HepG2 (cell line): ENCODE data around the gene PNKD. TPM values are rescaled to one million over a fixed set of nuclear protein-coding genes. Genes with fewer than 3 reads are reported as not detected.

Experiments
- ATF1 ChIP-seq: IDR thresholded peaks from 2 replicates; pipeline ENCODE4 v1.6.1; 2016; ENCODE audit warnings: mild to moderate bottlenecking, control low read depth
- ATF6 ChIP-seq: sonication (generic); formaldehyde crosslinking; conservative IDR thresholded peaks from 2 replicates; pipeline ENCODE4 v1.4.0; 2020; ENCODE audit warnings: missing genetic modification reagents
- ERF ChIP-seq: IDR thresholded peaks from 2 replicates; pipeline ENCODE4 v1.6.1; 2018; ENCODE audit warnings: missing biosample characterization, missing genetic modification reagents
- GPN1 ChIP-seq: sonication (generic); formaldehyde crosslinking; IDR thresholded peaks from 2 replicates; pipeline ENCODE4 v1.5.1; 2020; ENCODE audit warnings: missing genetic modification reagents, borderline replicate concordance
- HCFC1 ChIP-seq: fragments of 150-350 bp; IDR thresholded peaks from 2 replicates; pipeline ENCODE4 v1.6.1; 2014; ENCODE audit warnings: low read depth, low read length
- HDAC1 ChIP-seq: sonication (generic); formaldehyde crosslinking; IDR thresholded peaks from 2 replicates; pipeline ENCODE4 v1.5.1; 2020; ENCODE audit warnings: mild to moderate bottlenecking, missing genetic modification reagents
- HMG20B ChIP-seq: conservative IDR thresholded peaks from 2 replicates; pipeline ENCODE4 v1.6.1; 2016; ENCODE audit warnings: missing genetic modification reagents, missing compliant biosample characterization
- IRF2 ChIP-seq: IDR thresholded peaks from 2 replicates; pipeline ENCODE4 v1.6.1; 2018; ENCODE audit warnings: missing genetic modification reagents, missing compliant biosample characterization
- KDM4B ChIP-seq: sonication (generic); formaldehyde crosslinking; IDR thresholded peaks from 2 replicates; pipeline ENCODE4 v1.4.0; 2020; ENCODE audit warnings: missing genetic modification reagents
- KMT2B ChIP-seq: IDR thresholded peaks from 2 replicates; pipeline ENCODE4 v1.6.1; 2016; ENCODE audit warnings: missing genetic modification reagents, missing compliant biosample characterization
- NCOR1 ChIP-seq: fragments of 200-600 bp; sonication (generic); IDR thresholded peaks from 2 replicates; pipeline ENCODE4 v1.7.0; 2017; ENCODE audit warnings: antibody characterized with exemption, low read length, borderline replicate concordance
- PHF21A ChIP-seq: sonication (generic); formaldehyde crosslinking; IDR thresholded peaks from 2 replicates; pipeline ENCODE4 v1.5.0; 2020; ENCODE audit warnings: mild to moderate bottlenecking, missing genetic modification reagents
- ZBTB21 ChIP-seq: sonication (generic); formaldehyde crosslinking; IDR thresholded peaks from 2 replicates; pipeline ENCODE4 v1.4.0; 2020; ENCODE audit warnings: missing genetic modification reagents
- ZBTB25 ChIP-seq: IDR thresholded peaks from 2 replicates; pipeline ENCODE4 v1.6.1; 2018; ENCODE audit warnings: missing genetic modification reagents
- ZFP1 ChIP-seq: IDR thresholded peaks from 2 replicates; pipeline ENCODE4 v1.6.1; 2016
- ZFP36L1 ChIP-seq: sonication (generic); formaldehyde crosslinking; IDR thresholded peaks from 2 replicates; pipeline ENCODE4 v1.8.0; 2022; ENCODE audit warnings: mild to moderate bottlenecking, missing genetic modification reagents, moderate library complexity
- ZNF605 ChIP-seq: sonication (generic); formaldehyde crosslinking; IDR thresholded peaks from 2 replicates; pipeline ENCODE4 v1.8.0; 2022; ENCODE audit warnings: mild to moderate bottlenecking, missing genetic modification reagents
- ZNF609 ChIP-seq: sonication (generic); formaldehyde crosslinking; IDR thresholded peaks from 2 replicates; pipeline ENCODE4 v1.4.0; 2020; ENCODE audit warnings: mild to moderate bottlenecking, missing genetic modification reagents, borderline replicate concordance
- ZNF7 ChIP-seq: IDR thresholded peaks from 2 replicates; pipeline ENCODE4 v1.6.1; 2016; ENCODE audit warnings: missing biosample characterization, missing genetic modification reagents
- ZNF766 ChIP-seq: sonication (generic); formaldehyde crosslinking; IDR thresholded peaks from 2 replicates; pipeline ENCODE4 v1.5.0; 2020; ENCODE audit warnings: missing genetic modification reagents, borderline replicate concordance
- ZNF772 ChIP-seq: sonication (generic); formaldehyde crosslinking; IDR thresholded peaks from 2 replicates; pipeline ENCODE4 v1.5.0; 2020; ENCODE audit warnings: mild to moderate bottlenecking, missing genetic modification reagents
- ZSCAN31 ChIP-seq: sonication (generic); formaldehyde crosslinking; IDR thresholded peaks from 2 replicates; pipeline ENCODE4 v1.5.0; 2020; ENCODE audit warnings: low read depth, mild to moderate bottlenecking, missing genetic modification reagents
- ZXDC ChIP-seq: sonication (generic); formaldehyde crosslinking; IDR thresholded peaks from 2 replicates; pipeline ENCODE4 v1.5.0; 2020; ENCODE audit warnings: mild to moderate bottlenecking, missing genetic modification reagents
- polyA plus RNA-seq, 8 experiments: library from polyadenylated mRNA; depleted of rRNA in 3 of 8; stranded (reverse) in 7 of 8; unstranded in 1 of 8; fragments of >200 nt; fragmentation: Illumina TruSeq in 4 of 8; extraction: Trizol in 4 of 8; gene quantifications; 2 replicates each; pipeline versions ENCODE4 v1.2.1 to v1.2.3, GENCODE V29; 2011 to 2016; ENCODE audit warnings: low read depth in 4 of 8, missing spikeins in 1 of 8, mixed read lengths in 1 of 8; ENCODE audit not compliant: insufficient read depth in 1 of 8
- total RNA-seq, 5 experiments: library from RNA; depleted of rRNA; stranded (reverse); fragments of >200 nt; fragmentation: Illumina TruSeq; extraction: Trizol; gene quantifications; 2 replicates each; pipeline ENCODE4 v1.2.3, GENCODE V29; 2016; ENCODE audit warnings: low read depth in 1 of 5

PNKD gene
- total and polyA plus RNA-seq, 2 of the 13 experiments (the other 11 are each of a cell fraction or from before 2014, with no cell fraction given) = 55.9 to 80.4 TPM

GRCh38 chr2:218296847-218297246, 26.5 kb downstream of the PNKD start (continued):
- TF ChIP-seq KMT2B (no peak), ZSCAN31 (CRISPR knock-in tag) (no peak; the same call in 1 of the 2 replicates), HCFC1 (no peak), ZFP1 (CRISPR knock-in tag) (no peak), ZNF7 (no peak), IRF2 (CRISPR knock-in tag) (no peak), ZFP36L1 (CRISPR knock-in tag) (no peak), ZBTB21 (CRISPR knock-in tag) (no peak), ZNF605 (CRISPR knock-in tag) (peak; percentile 0; the same call in 1 of the 2 replicates), ZBTB25 (CRISPR knock-in tag) (no peak), ZNF609 (no peak), ZXDC (no peak), ZNF772 (peak; percentile 36; the same call in 1 of the 2 replicates), HMG20B (CRISPR knock-in tag) (no peak), NCOR1 (no peak), PHF21A (CRISPR knock-in tag) (0 out of 2 replicates have a peak, but pooled peaks have one; percentile 19), ERF (CRISPR knock-in tag) (no peak), ATF6 (CRISPR knock-in tag) (no peak), ZNF766 (0 out of 2 replicates have a peak, but pooled peaks have one; percentile 41), GPN1 (CRISPR knock-in tag) (no peak), KDM4B (CRISPR knock-in tag) (no peak), ATF1 (CRISPR knock-in tag) (no peak), HDAC1 (CRISPR knock-in tag) (0 out of 2 replicates have a peak, but pooled peaks have one; percentile 10)
